ENCODE measurements around the gene LRIG2.
A peak's percentile ranks its signal among the peaks of the same experiment; 100 is the strongest.
"Not testable (repeated sequence)": the region's sequence is repeated elsewhere in the genome, so short reads cannot be mapped to it uniquely, and the experiment has no call there.

The LRIG2 gene

GRCh38 chr1:113124366-113124765 is 51.4 kb downstream of the LRIG2 start:
- no peak for FAIRE-seq
- DNase-seq (ENCODE audit: extremely low spot score, insufficient read length, low read depth), result no peak

- DNase-seq (ENCODE audit: extremely low spot score, insufficient read length, low read depth) (no peak), FAIRE-seq (no peak)
Measured at GRCh38 chr1:113125517-113125916, 52.5 kb downstream of the LRIG2 start.

DNA sequence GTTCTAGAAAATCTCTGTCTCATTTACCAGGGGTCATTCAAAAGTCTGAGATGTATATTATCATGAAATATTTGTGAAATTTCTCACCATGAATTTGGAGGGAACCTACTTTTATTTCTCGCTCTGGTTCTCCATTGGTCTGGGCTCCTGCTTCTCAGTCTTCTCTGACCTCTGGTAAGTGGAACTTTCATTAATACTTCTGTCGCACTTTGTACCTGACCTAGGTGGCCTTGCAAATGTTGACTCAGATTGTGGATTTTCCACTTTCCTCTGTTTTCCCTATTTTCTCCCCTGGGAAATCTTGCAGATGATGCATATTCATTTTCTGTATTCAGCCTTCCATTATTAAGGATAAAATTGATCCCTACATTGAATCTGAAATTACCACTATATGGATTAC is 53.2 kb downstream of the LRIG2 start:
- FAIRE-seq (no peak), DNase-seq (ENCODE audit: extremely low spot score, insufficient read length, low read depth) (no peak)

DNA sequence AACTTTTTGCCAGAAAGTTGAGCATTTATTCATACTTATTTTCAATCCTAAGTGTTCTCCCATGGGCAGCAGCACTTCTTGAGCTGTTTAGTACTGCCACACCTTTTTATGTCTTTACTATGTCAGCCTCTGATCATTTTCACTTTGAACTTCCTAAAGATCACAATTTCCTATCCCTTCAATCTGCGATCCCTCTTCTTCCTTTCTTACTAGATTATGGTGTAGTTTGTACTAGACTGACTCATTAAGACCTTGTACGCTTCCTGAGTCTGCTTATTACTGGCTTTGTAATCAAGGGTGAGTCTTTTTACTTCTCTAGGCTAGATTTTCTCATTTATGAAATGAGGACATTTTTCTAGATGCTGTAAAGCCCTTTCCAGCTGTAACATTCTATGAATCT is 55.1 kb downstream of the LRIG2 start:
- FAIRE-seq (no peak), DNase-seq (ENCODE audit: extremely low spot score, insufficient read length, low read depth) (no peak)

DNA sequence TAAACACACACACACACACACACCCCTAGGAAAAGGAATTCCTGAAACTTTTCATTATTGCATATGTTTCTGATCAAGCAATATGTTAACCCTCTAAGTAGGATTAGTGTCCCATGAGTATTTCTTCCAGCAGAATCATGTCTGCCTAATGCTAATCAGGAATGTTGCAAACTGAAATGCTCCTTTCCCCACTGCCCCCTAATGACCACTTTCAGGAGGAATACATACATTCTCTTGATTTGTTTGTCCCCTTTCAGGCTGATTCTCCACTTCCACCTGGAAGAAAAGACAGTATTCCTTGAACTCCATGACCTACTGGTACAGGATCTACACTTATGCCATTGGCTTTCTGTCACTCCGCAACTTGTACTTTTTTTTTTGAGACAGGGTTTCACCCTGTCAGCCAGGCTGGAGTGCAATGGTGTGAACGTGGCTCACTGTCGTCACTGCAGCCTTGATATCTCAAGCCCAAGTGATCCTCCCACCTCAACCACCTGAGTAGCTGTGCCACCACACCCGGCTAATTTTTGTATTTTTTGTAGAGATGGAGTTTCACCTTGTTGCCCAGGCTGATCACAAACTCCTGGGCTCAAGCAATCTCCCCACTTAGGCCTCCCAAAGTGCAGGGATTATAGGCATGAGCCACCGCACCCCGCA is 56.7 kb downstream of the LRIG2 start:
- FAIRE-seq (no peak), DNase-seq (ENCODE audit: extremely low spot score, insufficient read length, low read depth) (no peak)

DNA sequence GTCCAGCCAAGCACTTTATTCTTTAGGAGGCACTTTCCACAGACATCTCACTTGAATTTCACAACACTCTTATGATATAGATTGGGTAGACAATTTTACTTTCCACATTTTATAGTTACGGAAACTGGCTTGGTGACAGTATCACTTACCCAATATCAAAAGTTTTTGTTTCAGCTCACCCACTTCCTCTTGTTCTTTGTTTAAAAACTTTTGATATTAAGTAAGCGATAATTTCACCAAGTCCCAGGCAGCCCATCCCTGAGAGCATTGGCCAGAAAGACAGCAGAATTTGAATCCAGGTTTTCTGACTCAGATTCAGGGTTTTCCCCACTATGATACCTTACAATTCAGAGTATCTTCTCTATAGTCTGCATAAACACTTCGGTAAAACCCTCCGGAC is 60.0 kb downstream of the LRIG2 start:
- DNase-seq (ENCODE audit: extremely low spot score, insufficient read length, low read depth) (no peak), FAIRE-seq (no peak)

DNA sequence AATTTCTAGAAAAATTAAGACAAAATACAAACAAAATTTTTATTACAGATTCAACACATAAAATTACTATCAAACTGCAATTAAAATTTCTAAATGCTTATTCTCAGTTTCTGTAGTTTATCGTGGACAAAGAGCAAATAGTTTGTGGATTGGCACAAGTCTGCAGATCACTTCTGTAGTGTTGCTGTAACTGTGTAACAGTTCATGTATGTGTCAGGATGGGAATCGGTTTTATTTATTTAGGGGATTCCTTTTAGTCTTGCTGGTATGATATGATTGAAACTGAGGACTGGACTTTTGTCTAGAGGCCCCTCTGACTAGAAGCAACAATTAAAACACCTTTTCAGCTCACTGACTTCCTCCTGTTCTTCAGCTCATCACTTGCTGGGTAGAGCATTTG is 60.8 kb downstream of the LRIG2 start:
- FAIRE-seq, result no peak
- DNase-seq (ENCODE audit: extremely low spot score, insufficient read length, low read depth), result no peak

- DNase-seq (ENCODE audit: extremely low spot score, insufficient read length, low read depth), result no peak
- FAIRE-seq, result no peak
Measured at GRCh38 chr1:113135460-113135859, 62.5 kb downstream of the LRIG2 start.

DNA sequence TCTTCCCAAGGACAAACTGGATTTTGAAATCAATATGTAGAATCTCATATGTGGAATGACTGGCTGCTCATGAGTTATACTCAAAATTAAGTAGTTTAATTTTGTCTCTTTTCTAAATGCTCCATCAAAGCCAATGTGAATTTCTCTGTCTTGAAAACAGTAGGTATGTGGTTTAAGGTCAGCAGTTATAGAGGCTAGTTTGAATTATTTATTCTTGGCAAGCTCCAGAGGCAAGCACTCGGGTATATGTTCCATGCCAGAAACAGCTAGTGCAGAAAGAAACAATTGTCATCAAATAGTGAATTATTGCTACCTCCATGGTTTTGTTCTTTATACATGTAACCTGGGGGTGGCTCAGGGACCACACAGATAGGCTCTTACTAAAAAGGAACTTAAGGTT is 63.5 kb downstream of the LRIG2 start:
- FAIRE-seq (no peak), DNase-seq (ENCODE audit: extremely low spot score, insufficient read length, low read depth) (no peak)

GRCh38 chr1:113137563-113137962 is 64.6 kb downstream of the LRIG2 start:
- FAIRE-seq, result no peak

GRCh38 chr1:113138778-113139177 is 65.8 kb downstream of the LRIG2 start:
- FAIRE-seq (no peak), DNase-seq (ENCODE audit: extremely low spot score, insufficient read length, low read depth) (no peak)

More at GRCh38 chr1:113137563-113137962, 64.6 kb downstream of the LRIG2 start:
- no peak for DNase-seq (ENCODE audit: extremely low spot score, insufficient read length, low read depth)

DNA sequence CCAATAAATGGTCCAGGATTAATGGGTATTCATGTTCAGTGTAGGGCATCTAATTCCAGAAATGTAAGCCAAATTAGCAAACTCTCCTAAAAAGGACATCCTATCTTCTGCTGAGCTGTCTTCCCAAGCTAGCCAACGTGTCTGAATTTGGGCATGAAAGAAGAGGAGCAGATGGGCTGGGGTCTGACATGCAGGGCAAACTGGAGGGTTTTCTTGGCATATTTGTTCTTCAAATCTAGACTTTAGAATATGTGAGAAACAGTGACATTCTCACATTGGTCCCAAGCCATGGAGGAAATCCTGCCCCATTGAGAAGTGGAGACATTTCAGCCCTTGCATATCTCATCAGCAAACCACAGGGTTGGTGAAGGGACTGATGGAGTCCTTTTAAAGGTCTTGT is 67.2 kb downstream of the LRIG2 start:
- FAIRE-seq, result no peak
- DNase-seq (ENCODE audit: extremely low spot score, insufficient read length, low read depth), result no peak

DNA sequence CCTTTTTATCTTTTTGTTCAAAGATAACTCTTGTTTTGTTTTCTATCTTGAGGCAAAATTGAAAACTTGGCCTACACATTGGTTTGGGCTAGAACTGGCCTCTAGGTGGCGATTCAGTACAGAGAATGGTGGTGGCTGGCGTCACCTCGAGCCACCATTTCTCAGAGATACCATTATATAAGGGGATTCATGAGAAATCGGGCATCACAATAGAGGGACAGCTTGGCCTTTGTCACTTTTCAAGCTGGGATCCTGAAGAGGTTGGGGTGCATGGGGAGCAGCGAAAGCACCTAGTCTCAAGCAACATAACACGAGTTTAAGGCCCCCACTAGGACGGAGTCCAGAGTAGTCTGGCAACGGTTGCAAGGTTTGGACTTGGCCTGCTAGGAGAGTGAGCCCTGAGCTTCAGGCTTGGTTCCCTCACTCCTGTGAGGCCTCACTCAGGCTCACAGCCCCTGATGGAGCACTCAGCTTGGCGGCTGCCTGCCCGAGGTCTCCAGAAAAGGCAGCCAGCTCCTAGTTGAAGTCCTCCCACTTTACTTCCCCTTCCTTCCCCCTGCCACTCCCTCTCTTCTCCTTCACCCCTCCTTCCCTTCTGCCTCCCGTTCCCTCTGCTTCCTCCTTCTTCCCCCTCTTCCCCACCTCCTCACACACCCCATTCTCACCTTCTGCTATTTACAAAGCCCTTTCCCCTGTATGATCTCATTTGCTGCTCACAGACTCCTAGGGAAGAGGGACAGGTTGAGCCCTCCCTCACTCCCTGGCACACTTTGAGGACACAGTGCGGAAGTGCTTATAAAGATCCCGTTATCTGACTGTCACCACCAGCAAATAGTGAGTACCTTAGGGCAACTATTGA is 67.8 kb downstream of the LRIG2 start:
- FAIRE-seq (peak; percentile 87), DNase-seq (ENCODE audit: extremely low spot score, insufficient read length, low read depth) (peak; percentile 30)

DNA sequence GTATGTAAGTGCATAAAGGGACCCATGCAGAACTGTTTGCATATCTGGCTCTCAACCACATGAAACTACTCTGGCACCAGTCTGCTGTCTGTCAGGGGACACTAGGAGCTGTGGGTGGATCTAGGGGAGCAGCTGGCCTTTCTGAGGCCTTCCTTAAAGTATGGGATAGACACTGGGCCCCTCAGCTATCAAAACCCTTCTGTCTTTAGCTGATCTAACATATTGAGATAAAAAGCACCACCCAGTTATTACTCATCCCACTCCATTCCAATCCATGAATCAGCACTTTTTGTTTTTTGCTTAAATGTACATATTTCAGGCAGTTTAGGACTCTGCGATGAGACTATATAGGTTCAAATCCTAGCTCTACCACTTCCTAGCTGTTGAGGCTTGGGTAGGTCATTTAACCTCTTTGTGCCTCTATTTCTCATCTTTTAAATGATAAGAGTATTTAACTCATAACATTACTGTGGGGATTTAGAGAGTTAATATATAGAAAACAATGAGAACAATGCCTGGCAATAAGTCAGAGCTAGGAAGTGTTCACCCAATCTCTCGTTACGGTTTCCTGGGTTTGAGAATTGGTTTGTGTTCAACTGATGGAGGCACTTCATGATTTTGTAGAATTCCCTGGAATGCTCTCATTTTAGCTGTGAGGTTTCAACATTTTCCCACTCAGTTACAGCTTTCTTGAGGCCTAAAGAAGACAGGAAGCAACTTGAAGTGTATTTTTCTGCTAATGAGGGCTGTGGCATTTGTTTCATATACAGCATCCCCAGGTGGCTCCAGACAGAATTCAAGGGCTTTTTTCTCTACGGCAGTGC is 68.9 kb downstream of the LRIG2 start:
- DNase-seq (ENCODE audit: extremely low spot score, insufficient read length, low read depth) (no peak), FAIRE-seq (no peak)

DNA sequence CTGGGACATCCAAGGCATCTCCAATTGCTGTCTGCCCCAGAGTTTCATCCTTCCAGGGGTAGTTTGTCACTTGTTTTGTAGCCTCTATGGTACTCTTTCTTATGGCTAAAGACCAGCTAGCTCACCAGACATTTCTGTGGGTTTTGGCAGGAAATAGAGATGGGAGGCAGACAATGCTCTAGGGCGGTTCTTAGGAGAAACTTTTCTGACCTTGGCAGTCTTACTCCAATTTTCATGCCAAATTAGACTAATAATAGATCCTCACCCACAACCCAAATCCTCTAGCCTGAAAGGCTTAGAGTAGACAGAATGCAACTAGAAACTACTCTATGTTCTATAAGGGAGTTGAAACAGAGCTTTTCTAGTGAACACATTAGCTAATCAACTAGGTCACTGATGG is 69.8 kb downstream of the LRIG2 start:
- no peak for DNase-seq (ENCODE audit: extremely low spot score, insufficient read length, low read depth)
- no peak for FAIRE-seq

DNA sequence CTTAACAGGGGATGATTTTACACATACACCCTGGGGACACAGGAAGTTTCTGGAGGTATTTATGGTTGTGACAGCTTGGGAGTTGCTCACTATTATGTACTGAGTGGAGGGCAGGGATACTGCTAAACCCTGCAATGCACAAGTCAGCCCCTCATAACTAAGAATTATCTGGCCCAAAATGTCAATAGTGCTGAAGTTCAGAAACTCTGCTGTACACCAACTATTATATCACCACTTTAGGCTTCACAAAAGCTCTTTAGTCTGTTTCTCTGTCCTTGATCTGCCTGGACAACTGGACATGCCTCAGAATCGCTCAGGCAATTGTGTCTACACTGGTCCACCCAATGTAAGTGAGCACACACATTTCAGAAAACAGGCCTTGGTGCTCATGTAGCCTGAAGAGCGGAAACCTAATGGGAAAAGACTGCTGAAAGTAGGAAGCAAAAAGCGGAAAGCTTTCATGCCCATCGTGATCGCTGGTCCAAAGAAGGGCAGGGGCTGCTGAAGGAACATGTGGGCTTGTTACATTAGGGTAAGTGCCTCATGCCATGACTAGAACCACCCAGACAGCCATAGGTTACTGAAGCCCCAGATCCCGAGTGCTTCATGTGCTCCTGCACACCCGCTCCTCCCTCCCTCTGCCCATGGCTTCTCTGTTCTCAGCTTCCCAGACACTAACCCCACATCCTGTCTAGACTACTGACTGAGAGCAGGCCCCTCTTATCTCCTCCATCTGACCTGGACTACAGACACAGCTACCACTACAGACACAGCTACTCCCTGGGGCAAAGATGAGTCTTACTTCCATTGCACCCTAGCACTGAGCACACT is 73.5 kb downstream of the LRIG2 start:
- DNase-seq (ENCODE audit: extremely low spot score, insufficient read length, low read depth) (no peak), FAIRE-seq (no peak)

GRCh38 chr1:113147073-113147625 is 74.2 kb downstream of the LRIG2 start:
- FAIRE-seq (no peak), DNase-seq (ENCODE audit: extremely low spot score, insufficient read length, low read depth) (no peak)

DNA sequence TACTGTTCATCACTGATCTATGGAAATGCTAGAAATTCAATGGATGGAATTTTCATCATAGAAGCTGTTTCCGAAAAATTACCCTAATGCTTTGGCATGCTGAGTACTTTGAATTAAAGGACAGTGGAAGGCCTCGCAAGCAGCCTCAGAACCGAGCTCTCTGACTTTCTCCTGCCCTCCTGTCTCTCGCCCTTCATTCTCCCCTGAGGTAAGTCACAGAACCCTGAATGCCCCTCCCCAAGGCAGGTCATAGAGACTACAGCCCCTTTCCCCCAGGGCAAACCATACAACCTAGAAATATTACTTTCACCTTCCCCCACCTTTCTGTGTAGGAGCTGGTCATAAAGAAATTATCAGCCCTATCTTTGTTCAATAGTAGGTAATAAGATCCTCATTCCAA is 74.8 kb downstream of the LRIG2 start:
- FAIRE-seq, result no peak
- no peak for DNase-seq (ENCODE audit: extremely low spot score, insufficient read length, low read depth)

DNA sequence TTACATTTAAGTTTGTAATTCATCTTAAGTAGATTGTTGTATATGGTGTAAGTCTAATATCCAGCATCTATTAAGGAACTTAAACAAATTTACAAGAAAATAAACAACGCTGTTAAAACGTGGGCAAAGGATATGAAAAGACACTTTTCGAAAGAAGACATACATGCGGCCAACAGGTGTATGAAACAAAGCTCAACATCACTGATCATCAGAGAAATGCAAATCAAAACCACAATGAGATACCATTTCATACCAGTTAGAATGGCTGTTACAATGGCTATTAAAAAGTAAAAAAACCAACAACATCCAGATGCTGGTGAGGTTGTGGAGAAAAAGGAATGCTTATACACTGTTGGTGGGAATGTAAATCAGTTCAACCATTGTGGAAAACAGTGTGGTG is 77.5 kb downstream of the LRIG2 start:
- not testable (repeated sequence) for FAIRE-seq

More for the DNA sequence above, 77.5 kb downstream of the LRIG2 start:
- not testable (repeated sequence) for DNase-seq (ENCODE audit: extremely low spot score, insufficient read length, low read depth)

Data from GM18507 (cell line).